Breast epithelium (tissue), 3 donors: Measurements from ENCODE around the gene MACROD2.

Experiments
- POLR2A ChIP-seq: fragments of 450-650 bp; IDR thresholded peaks from one replicate; pipeline ENCODE4 v1.6.1; 2016; ENCODE audit warnings: antibody characterized with exemption, mild to moderate bottlenecking, moderate library complexity
- TF ChIP-seq, protein P1 (sequence below), 3 donors: fragments of 450-650 bp; IDR thresholded peaks; one replicate each; pipeline ENCODE4 v1.5.1; 2016 to 2017; ENCODE audit warnings: antibody characterized with exemption in 3 of 3, mild to moderate bottlenecking in 3 of 3, moderate library complexity in 3 of 3

DNA sequence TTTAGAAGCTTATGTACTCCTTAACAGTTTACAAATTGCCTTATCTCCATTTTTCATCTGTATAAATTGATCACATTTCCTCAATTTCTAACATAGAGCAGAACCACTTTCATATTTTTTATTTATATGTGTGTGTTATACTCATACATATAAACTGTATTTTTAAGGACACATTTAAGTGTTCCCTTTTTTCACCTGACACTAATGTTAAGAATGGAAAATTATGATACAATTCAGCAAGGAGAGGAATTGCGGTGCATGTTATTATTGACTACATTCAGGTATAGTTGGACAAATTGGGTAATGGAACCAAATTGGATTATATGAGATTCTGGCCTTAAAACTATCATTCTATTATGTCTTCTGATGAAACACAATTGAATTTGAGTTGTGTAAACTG, 821.2 kb downstream of the MACROD2 start:
- TF ChIP-seq, protein P1, sequence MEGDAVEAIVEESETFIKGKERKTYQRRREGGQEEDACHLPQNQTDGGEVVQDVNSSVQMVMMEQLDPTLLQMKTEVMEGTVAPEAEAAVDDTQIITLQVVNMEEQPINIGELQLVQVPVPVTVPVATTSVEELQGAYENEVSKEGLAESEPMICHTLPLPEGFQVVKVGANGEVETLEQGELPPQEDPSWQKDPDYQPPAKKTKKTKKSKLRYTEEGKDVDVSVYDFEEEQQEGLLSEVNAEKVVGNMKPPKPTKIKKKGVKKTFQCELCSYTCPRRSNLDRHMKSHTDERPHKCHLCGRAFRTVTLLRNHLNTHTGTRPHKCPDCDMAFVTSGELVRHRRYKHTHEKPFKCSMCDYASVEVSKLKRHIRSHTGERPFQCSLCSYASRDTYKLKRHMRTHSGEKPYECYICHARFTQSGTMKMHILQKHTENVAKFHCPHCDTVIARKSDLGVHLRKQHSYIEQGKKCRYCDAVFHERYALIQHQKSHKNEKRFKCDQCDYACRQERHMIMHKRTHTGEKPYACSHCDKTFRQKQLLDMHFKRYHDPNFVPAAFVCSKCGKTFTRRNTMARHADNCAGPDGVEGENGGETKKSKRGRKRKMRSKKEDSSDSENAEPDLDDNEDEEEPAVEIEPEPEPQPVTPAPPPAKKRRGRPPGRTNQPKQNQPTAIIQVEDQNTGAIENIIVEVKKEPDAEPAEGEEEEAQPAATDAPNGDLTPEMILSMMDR (IDR thresholded peaks at IDR 0.05), result no peak
- TF ChIP-seq POLR2A, result no peak
